Rectal smooth muscle tissue (tissue), 1 donor: Measurements from ENCODE around the gene MYMK.

Source experiments
- H3K27ac ChIP-seq: one replicate; pipeline ENCODE4 v1.7.0; 2013; ENCODE audit warnings: low read depth, low read length, inconsistent platforms
- H3K27me3 ChIP-seq: one replicate; pipeline ENCODE4 v1.7.0; 2013; ENCODE audit warnings: low read length; ENCODE audit not compliant: control insufficient read depth, insufficient read depth
- H3K36me3 ChIP-seq: one replicate; pipeline ENCODE4 v1.7.0; 2013; ENCODE audit warnings: low read length; ENCODE audit not compliant: control insufficient read depth, insufficient read depth
- H3K4me1 ChIP-seq: one replicate; pipeline ENCODE4 v1.7.0; 2013; ENCODE audit warnings: low read length; ENCODE audit not compliant: control insufficient read depth, insufficient read depth
- H3K4me3 ChIP-seq: one replicate; pipeline ENCODE4 v1.7.0; 2013; ENCODE audit warnings: low read length
- H3K9ac ChIP-seq: one replicate; pipeline ENCODE4 v1.7.0; 2013; ENCODE audit warnings: low read length

MYMK gene

DNA sequence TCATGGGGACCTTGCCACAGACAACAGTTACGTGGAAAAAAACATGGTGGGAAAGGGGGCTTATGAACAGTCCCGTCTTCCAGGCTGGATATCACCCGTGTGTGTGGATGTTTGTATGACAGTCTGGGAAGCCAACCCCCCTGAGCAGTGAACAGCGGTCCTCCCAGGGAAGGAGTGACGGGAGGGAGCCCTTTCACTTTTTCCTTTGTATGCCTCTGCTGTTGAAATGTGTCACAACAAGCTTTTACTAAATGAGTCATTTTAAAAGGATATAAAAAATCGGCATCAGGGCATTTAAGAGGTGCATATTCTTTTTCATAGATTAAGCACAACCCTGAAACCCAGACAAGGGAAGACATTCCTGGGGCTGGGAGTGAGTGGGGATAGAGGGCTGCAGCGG lies 5.1 kb downstream of the MYMK start:
- H3K36me3 ChIP-seq, result no peaks in the 10 kb centered on the region
- no peaks in the 10 kb centered on the region for H3K4me1 ChIP-seq
- H3K27me3 ChIP-seq, result no peaks in the 10 kb centered on the region
- no peak overlapping the region for H3K4me3 ChIP-seq
- H3K27ac ChIP-seq, result no peak overlapping the region
- H3K9ac ChIP-seq, result no peak overlapping the region

DNA sequence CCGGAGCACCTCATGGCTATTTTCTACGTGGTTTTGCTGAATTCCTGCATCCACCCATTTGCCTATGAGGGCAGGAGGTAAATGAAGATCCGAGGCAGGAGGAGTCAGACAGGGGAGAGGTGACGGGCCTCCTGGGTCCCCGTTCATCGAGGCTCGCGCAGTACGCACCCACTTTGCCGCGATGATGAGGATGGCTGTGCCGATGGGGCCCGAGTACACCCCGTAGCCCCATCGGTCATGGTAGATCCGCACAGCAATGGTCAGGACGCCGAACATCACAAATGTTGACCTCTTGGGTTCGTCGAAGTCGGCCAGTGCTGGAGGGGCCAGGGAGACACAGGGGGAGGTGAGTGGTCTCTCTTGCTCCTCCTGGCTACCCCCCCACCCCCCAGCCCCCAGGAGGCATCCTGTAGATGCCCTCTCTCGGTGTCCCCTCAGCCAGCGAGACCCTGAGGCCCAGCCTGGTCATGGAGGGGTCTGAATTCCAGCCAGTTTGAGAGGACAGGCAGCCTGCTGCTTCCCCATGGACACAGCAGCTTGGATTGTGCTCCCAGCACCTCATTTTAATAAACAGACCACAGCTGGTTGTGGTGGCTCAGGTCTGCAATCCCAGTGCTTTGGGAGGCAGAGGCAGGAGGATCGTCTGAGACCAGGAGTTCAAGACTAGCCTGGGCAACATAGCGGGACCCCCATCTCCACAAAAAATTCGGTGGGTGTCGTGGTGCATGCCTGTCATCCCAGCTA lies 5.9 kb downstream of the MYMK start:
- H3K27ac ChIP-seq, result no peak overlapping the region
- H3K4me1 ChIP-seq, result no peaks in the 10 kb centered on the region
- H3K36me3 ChIP-seq, result no peaks in the 10 kb centered on the region
- no peaks in the 10 kb centered on the region for H3K27me3 ChIP-seq
- no peak overlapping the region for H3K9ac ChIP-seq
- H3K4me3 ChIP-seq, result no peak overlapping the region

DNA sequence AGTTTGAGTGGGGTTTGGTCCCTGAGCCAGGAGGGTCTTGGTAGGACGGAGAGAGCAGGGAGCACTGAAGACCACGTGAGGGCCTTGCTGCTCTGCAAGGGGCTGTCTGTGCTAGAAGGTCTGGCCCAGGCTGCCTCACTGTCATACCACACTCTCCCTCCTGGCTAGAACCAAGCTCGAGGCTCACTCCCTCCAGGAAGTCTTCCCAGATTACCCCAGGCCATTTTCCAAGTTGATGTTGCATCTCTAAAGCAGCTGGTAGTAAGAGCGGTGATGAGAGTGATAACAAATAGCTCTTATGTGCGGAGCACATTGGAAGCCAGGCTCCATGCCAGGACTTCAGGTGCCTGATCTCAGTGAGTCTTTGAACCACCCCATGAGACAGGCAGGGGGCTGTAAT lies 6.6 kb downstream of the MYMK start:
- Histone ChIP-seq H3K27me3 (no peaks in the 10 kb centered on the region), H3K36me3 (no peaks in the 10 kb centered on the region), H3K4me3 (no peak overlapping the region), H3K9ac (no peak overlapping the region), H3K4me1 (no peaks in the 10 kb centered on the region), H3K27ac (no peak overlapping the region)

DNA sequence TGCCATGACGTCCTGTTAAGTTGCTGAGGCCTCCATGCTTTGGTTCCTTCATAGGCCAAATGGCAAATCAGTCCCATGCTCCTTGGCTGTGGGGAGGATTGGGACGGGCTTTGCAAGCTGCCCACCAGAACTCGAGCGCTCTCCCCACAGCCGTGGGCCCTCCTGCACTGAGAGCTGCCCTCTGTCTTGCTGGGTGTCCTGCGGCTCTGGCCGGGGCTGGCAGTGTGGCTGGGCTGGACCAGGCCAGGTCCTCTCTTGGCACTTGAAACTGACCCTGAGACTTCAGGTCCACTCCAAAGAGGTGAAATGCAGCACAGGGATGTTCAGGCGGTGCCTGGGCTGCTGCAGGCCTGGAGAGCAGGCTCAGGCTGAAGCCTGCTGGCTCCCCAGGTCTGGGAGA lies 7.0 kb downstream of the MYMK start:
- Histone ChIP-seq H3K36me3 (no peaks in the 10 kb centered on the region), H3K4me3 (no peak overlapping the region), H3K4me1 (no peaks in the 10 kb centered on the region), H3K27me3 (no peaks in the 10 kb centered on the region), H3K9ac (no peak overlapping the region), H3K27ac (no peak overlapping the region)

DNA sequence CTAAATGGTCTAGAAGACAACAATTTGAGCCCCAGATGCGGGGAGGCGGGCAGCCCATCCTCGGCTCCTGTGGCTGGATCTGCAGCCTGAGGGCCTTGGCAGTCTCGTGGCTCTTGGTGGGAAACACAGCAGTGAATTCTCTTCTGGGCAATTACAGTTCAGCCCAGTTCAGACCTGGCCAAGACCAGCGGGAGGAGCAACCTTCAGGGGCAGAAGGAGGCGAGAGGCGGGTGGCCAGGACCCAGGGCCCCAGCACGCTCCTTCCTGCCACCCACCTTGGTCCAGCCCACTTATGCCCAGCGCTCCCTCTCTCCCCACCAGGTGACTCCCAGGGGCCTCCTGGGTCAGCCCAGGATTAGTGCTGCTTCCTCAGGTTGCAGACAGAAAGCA lies 7.8 kb downstream of the MYMK start:
- no peaks in the 10 kb centered on the region for H3K4me1 ChIP-seq
- no peak overlapping the region for H3K27ac ChIP-seq
- H3K4me3 ChIP-seq, result no peak overlapping the region
- H3K9ac ChIP-seq, result no peak overlapping the region
- no peaks in the 10 kb centered on the region for H3K27me3 ChIP-seq
- H3K36me3 ChIP-seq, result no peaks in the 10 kb centered on the region

DNA sequence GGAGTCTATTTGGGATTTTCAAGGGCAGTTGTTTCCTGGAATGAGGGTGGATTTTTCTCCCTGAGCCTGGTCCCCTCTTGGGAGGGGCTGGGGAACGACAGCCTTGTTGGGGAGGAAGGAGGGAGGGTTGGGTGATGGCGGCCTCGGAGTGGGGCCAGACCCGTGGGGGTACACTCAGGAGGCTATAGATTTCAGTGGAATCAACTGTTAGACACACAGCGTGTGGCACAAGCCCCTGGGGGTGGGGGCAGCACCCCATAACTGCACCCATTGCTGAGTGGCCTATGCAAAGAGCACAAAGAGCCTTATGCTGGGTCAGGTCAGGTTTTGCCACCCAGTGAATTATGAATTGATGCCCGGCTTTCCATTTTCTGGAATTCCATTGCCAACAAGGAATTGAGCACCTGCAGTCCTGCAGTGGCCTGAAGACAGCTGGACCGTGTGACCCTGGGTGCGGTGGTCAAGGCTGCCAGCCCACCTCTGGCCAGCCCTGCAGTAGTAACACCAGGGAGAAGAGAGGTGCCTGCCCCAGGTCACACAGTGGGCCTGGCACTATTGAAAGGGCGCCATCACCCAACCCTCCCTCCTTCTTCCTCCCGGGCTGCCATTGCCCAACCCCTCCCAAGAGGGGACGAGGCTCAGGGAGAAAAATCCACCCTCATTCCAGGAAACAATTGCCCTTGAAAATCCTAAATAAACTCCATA lies 8.4 kb downstream of the MYMK start:
- no peaks in the 10 kb centered on the region for H3K27me3 ChIP-seq
- H3K4me1 ChIP-seq, result no peaks in the 10 kb centered on the region
- H3K9ac ChIP-seq, result no peak overlapping the region
- no peaks in the 10 kb centered on the region for H3K36me3 ChIP-seq
- no peak overlapping the region for H3K27ac ChIP-seq
- H3K4me3 ChIP-seq, result no peak overlapping the region

DNA sequence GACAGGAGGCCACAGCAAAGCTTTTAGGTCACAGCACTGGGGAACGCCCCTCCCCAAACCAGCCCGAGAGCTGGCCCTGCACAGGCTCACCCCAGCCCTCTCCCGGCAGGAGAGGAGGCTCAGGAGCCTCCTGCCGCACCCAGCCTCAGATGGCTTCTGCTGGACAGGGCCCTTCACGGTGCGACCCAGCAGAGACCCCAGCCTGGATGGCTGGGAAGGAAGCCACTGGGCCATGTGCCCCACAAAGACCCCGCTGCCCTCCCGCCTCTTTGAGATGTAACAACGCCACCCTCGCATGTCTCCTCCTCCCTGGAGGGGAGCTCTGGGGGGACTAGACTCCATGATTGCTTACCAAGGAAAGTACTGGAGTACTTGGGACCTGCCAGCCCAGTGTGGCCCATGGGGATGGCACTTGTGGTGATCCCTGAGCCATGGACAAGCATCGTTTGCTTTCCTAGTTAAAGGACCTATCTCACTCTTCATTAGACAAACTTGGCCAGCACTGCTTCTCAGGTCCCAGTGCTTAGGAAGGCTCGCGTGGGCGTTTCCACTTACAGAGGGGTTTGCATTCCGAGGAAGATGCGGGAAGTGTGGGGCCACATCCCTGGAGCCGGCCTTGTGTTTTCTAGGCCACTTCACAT lies 9.0 kb downstream of the MYMK start:
- no peak overlapping the region for H3K9ac ChIP-seq
- H3K36me3 ChIP-seq, result no peaks in the 10 kb centered on the region
- H3K4me1 ChIP-seq, result no peaks in the 10 kb centered on the region
- H3K27ac ChIP-seq, result no peak overlapping the region
- no peaks in the 10 kb centered on the region for H3K27me3 ChIP-seq
- H3K4me3 ChIP-seq, result no peak overlapping the region

DNA sequence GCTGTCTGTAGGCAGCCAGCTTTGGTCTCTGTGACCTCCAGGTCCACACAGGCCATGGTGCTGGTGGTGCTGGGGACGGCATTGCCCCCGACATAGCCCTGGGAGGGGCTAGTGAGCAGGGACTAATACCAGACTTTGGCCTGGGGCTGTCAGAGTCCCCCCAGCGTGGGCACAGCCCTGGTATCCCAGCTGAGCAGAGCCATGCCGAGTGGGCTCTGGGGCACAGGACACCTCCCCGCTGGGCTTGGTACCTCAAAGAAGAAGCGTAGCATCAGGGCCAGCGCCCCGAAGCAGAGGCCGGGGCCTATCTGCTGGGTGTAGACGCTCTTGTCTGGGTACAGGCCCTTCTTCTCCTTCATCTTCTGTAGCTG lies 9.5 kb downstream of the MYMK start:
- Histone ChIP-seq H3K4me3 (no peak overlapping the region), H3K27me3 (no peaks in the 10 kb centered on the region), H3K9ac (no peak overlapping the region), H3K27ac (no peak overlapping the region), H3K36me3 (no peaks in the 10 kb centered on the region), H3K4me1 (no peaks in the 10 kb centered on the region)

DNA sequence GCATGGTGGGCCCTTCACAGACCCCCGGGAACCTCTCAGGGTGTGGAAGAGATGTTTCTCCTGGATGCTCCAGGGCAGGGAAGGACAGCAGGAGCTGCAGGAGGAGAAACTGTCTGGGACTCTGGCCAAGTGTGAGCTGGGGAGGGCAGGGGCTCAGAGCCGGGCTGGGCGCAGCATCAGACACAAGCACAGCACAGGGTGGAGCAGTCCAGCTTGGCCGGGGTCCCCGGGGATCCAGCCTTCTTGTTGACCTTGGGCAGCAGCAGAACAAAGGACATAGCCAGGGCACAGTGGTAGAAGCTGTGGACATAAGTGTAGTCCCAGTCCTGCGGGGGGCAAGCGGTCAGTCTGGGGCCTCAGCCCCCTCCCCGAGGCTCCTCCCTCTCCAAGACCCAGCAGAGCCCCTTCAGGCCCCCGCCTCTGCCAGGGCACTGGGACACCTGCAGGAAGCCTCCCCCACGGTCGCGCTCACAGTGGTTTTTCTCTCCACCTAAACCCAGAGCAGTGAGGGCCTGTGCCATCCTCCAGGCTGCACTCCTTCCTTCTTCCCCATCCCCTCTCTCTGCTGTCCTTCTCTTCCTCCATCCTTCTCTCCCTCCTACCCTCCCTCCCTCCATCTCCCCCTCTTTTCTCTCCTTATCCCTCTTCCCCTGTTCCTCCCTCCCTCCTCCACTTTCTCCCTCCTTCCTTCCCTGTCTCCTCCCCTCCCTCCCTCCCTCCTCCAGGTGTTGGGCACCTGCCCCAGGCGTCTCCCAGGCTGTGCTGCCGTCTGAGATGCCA lies 10.1 kb downstream of the MYMK start:
- Histone ChIP-seq H3K9ac (no peak overlapping the region), H3K27me3 (peaks cover 2% of the 10 kb centered on the region), H3K4me3 (no peak overlapping the region), H3K27ac (no peak overlapping the region), H3K36me3 (no peaks in the 10 kb centered on the region), H3K4me1 (no peaks in the 10 kb centered on the region)

DNA sequence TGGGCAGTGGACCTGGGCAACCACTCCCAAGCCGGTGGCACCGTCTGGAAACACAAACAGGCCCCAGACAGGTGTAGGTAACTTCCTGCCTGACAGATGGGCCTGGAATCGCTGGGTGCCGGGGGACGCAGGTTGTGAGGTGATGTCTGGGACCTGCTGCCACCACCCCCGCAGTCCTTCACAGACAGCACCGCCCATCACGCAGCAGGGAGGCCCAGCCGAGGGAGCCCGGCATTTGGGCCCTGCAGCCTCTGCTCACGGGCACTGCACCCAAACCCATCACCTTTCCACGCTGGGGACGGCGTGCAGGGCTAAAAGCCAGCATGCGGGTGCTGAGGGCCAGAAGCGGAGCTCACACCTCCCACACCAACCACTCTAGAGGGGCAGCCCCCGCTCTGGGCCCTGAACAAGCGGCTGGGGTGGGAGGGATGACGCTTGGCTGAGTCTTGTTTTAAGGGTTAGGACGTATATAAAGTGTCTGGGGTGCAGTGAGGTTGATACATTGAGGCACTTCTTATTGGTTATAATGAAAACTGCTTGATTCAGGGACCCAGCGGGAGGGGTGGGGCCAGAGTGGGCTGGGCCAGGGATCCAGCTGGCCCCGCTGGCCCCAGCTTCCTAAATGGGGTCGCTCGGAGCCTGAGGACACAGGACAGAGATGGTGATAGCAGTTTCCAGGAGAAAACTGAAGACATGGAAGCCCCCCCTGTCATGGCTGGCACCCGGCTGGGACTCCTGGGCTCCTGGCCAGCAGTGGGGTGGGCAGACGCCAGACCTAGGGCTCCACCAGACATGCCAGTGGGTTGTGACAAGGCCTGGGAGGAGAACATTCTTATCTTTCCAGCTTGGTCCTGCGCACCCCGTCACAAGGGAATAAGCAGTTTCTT lies 11.3 kb downstream of the MYMK start:
- Histone ChIP-seq H3K27me3 (peaks cover 4% of the 10 kb centered on the region), H3K36me3 (no peaks in the 10 kb centered on the region), H3K4me3 (no peak overlapping the region), H3K4me1 (no peaks in the 10 kb centered on the region), H3K9ac (no peak overlapping the region), H3K27ac (no peak overlapping the region)

DNA sequence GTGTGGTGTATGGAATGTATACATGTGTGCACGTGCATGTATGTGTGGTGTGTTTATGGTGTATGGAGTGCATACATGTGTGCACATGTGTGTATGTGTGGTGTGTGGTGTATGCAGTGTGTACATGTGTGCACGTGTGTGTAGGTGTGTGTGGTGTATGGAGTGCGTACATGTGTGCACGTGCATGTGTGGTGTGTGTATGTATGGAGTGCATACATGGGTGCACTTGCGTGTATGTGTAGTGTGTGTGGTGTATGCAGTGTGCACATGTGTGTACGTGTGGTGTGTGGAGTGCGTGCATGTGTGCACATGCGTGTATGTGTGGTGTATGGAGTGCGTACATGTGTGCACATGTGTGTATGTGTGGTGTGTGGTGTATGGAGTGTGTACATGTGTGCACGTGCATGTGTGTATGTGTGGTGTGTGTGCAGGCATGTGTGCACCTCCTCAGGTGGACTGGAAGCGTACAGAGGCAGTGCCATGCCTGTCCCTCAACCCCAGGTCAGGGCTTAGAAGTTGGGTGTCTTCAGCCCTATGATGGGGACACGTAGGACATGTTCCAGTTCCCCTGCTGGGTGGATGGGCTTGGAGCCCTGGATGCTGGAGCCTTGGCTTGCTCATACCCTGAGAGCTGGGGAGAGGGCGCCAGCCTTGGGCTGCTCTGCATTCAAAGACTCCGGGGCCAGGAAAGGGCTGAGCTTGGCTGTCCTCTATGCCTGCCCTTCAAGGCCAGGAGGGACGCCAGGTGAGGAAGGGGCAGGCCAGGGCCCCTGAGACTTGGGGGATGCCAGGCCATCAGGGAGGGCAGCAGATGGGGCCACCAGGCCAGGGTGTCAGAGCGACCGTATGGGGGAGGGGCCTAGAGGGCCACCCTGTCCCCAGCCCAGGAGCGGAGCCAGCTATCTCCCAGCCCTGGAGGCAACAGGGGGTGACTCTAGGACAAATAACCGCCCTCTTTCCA lies 12.2 kb downstream of the MYMK start:
- no peak overlapping the region for H3K27ac ChIP-seq
- no peaks in the 10 kb centered on the region for H3K4me1 ChIP-seq
- peaks cover 4% of the 10 kb centered on the region for H3K27me3 ChIP-seq

More for the DNA sequence above, 12.2 kb downstream of the MYMK start:
- Histone ChIP-seq H3K9ac (no peak overlapping the region), H3K36me3 (no peaks in the 10 kb centered on the region), H3K4me3 (no peak overlapping the region)
